NB4 (cell line): ENCODE measurements around the gene ZFYVE21.

Experiments used
- CTCF ChIP-seq: IDR thresholded peaks from one replicate; pipeline ENCODE4 v1.5.1; 2012; ENCODE audit warnings: low read depth, low read length
- POLR2A ChIP-seq: IDR thresholded peaks from 2 replicates; pipeline ENCODE4 v1.6.1; 2011; ENCODE audit warnings: mild to moderate bottlenecking; ENCODE audit not compliant: insufficient read length; ENCODE audit errors: extremely low read depth
- TF ChIP-seq, protein P1 (sequence below): IDR thresholded peaks from 2 replicates; pipeline ENCODE4 v1.6.1; 2011; ENCODE audit warnings: low read depth, low read length

DNA sequence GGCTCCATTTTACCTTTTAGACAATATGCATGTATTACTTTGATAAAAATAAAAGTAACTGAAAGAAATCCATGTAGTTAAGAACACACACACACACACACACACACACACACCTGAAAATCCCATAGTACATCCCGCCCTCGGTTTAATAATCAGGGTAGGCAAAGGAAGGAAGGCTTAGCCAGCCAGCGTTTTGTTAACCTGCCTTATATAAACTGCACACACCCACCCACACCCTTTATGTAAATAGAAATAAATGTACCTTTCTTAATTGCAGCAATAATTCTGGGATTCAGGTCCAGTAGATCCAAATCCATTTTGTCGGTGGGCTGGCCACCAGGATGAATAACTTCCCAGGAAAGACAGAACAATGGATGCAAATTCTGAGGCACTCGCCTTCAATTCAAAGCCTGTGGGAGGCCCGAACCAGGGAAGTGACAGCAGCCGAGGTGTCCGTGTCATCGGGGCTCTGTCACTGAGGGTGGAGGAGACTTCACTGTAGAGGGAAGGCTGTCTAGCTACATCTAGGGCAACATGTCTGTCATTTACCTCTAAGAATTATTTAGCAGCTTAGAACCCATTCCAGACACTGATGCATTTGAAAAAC, 4.7 kb upstream of the ZFYVE21 start:
- TF ChIP-seq, protein P1, sequence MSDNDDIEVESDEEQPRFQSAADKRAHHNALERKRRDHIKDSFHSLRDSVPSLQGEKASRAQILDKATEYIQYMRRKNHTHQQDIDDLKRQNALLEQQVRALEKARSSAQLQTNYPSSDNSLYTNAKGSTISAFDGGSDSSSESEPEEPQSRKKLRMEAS = no peak
- TF ChIP-seq CTCF (no peak), POLR2A (no peak)
